ENCODE measurements around the gene GARNL3.

GRCh38 chr9:127423476-127423933 is 158.9 kb downstream of the GARNL3 start:
- TF ChIP-seq, protein P1, sequence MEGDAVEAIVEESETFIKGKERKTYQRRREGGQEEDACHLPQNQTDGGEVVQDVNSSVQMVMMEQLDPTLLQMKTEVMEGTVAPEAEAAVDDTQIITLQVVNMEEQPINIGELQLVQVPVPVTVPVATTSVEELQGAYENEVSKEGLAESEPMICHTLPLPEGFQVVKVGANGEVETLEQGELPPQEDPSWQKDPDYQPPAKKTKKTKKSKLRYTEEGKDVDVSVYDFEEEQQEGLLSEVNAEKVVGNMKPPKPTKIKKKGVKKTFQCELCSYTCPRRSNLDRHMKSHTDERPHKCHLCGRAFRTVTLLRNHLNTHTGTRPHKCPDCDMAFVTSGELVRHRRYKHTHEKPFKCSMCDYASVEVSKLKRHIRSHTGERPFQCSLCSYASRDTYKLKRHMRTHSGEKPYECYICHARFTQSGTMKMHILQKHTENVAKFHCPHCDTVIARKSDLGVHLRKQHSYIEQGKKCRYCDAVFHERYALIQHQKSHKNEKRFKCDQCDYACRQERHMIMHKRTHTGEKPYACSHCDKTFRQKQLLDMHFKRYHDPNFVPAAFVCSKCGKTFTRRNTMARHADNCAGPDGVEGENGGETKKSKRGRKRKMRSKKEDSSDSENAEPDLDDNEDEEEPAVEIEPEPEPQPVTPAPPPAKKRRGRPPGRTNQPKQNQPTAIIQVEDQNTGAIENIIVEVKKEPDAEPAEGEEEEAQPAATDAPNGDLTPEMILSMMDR (IDR thresholded peaks at IDR 0.05) = no peak
- no peak for TF ChIP-seq POLR2A (IDR thresholded peaks at IDR 0.05)

All from right lobe of liver (tissue), 4 donors.